ENCODE results near the gene TTF2. TPM values are rescaled to one million over a fixed set of nuclear protein-coding genes. Genes with fewer than 3 reads are reported as not detected.

Gene TTF2
- total and polyA plus RNA-seq, 2 of the 8 experiments (the other 6 are each of a cell fraction or from before 2014, with no cell fraction given): 16.9 to 89.6 TPM

DNA sequence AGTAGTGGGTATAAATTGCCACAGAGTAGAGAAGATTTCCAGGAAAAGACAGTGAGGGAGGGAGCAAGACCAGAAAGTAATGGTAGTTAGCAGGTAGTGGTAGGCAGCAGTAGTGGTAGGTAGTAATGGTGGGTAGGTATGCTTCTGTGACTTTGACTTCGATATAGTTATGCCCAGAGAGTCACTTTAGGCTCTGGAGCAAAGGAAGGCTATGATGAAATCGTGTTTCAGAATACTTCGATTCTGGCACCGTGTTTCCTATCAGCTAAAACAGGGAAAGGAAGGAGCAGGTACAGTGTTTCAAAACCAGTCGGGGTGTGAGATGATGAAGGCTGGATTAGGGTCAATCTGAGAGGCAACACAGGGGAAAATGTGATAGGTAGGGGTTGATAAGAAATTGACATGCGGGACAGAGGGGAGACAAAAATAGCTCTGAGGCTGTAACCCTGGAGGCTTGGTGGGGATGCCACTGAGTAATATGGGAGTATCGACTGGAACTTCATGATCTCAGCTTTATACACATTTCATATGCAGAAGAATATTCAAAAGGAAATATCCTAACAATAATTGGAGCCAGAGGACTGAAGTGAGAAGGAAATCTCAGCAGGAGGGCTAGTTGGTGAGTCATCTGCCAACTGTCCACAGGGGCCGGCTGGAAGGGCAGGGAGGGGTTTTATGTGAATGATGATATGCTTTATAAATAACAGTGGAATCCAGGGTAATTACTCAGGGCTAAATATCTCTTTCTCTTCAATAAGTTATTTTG lies 86.6 kb downstream of the TTF2 start:
- H3K27me3 ChIP-seq (replicated peaks in 1 of 4; ENCODE audit: control insufficient read depth in 3 of 4, extremely low read depth in 1 of 4, insufficient read depth in 3 of 4, low read length in 3 of 4): no peaks in the 10 kb centered on the region

More for the DNA sequence above, 86.6 kb downstream of the TTF2 start:
- no peaks in the 10 kb centered on the region for H3K79me2 ChIP-seq (ENCODE audit: control insufficient read depth in 1 of 2, insufficient read depth in 2 of 2, low read length in 2 of 2)
- DNase-seq (ENCODE audit: low read depth in 1 of 2, low spot score in 2 of 2): no peak
- no peak overlapping the region for H3K4me3 ChIP-seq (ENCODE audit: extremely low read depth in 1 of 4, insufficient read depth in 2 of 4, low read depth in 3 of 4, low read length in 4 of 4)
- ChIA-PET CTCF (ENCODE audit: partially characterized antibody) (interaction anchor here (1.4 to 2.6 kb wide), 2 partner anchors 18 to 36 kb away, joined by 3 to 6 read pairs; no protein-coding TSS in a partner anchor), POLR2A (ENCODE audit: partially characterized antibody) (interaction anchor here (0.7 kb wide), 1 partner anchor 142 kb away, joined by 3 read pairs; no protein-coding TSS in a partner anchor)
- 80% methylated on average over 8 of the region's 8 CpGs; no CpG with 5 or more reads in 1 of the 2 experiments for WGBS, 2 experiments (ENCODE audit: extremely low coverage in 1 of 2, insufficient coverage in 1 of 2, insufficient read length in 1 of 2, insufficient replicate concordance in 2 of 2, low coverage in 1 of 2, low lambda C conversion rate in 2 of 2, missing lambda C conversion rate in 1 of 2)
- peak overlapping the region; percentile 78; the same call in 1 of the 2 replicates for H2AFZ ChIP-seq (ENCODE audit: low read length)
- no peak overlapping the region for H3K14ac ChIP-seq (ENCODE audit: insufficient read length)
- peak; percentile 88 for TF ChIP-seq JUND (IDR thresholded peaks at IDR 0.05; ENCODE audit: low read length)
- no peak for TF ChIP-seq YY1 (IDR thresholded peaks at IDR 0.05; ENCODE audit: low read depth, low read length)
- TF ChIP-seq, protein P1, sequence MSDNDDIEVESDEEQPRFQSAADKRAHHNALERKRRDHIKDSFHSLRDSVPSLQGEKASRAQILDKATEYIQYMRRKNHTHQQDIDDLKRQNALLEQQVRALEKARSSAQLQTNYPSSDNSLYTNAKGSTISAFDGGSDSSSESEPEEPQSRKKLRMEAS (IDR thresholded peaks at IDR 0.05): no peak
- no peak for TF ChIP-seq TCF12 (IDR thresholded peaks at IDR 0.05; ENCODE audit: low read depth, low read length)
- H3K18ac ChIP-seq (ENCODE audit: extremely low read depth, low read length): no peak overlapping the region
- no peak overlapping the region for H4K5ac ChIP-seq (ENCODE audit: insufficient read length, low read depth, low read length)
- no peak overlapping the region for H4K8ac ChIP-seq (ENCODE audit: extremely low read depth, insufficient read depth, low read length)
- peaks cover 0 to 6% (median 0%) of the 10 kb centered on the region in 4 experiments; a peak in 1 of 7 replicates for H3K4me1 ChIP-seq (replicated peaks in 1 of 4; ENCODE audit: control insufficient read depth in 3 of 4, insufficient read depth in 4 of 4, low read length in 3 of 4)
- peak overlapping the region; percentile 85; the same call in 1 of the 2 replicates for H2BK15ac ChIP-seq (ENCODE audit: low read length)
- no peaks in the 10 kb centered on the region for H4K20me1 ChIP-seq (replicated peaks in 1 of 2; ENCODE audit: control insufficient read depth in 1 of 2, insufficient read depth in 2 of 2, low read length in 2 of 2)
- no peak for FAIRE-seq
- no peaks in the 10 kb centered on the region for H3K79me1 ChIP-seq (ENCODE audit: low read depth, low read length)
- H3K23ac ChIP-seq (ENCODE audit: insufficient read length): no peak overlapping the region
- H3K23me2 ChIP-seq (ENCODE audit: low read depth, low read length): no peaks in the 10 kb centered on the region
- 0 out of 2 replicates have a peak overlapping the region, but pooled peaks have one; percentile 50 for H2BK12ac ChIP-seq (ENCODE audit: low read depth, low read length)
- no peak overlapping the region for H3K56ac ChIP-seq (replicated peaks; ENCODE audit: insufficient read length, low read depth, low read length)
- H3K4me2 ChIP-seq (ENCODE audit: insufficient read depth in 1 of 2, low read depth in 2 of 2, low read length in 2 of 2): no peak overlapping the region
- no peaks in the 10 kb centered on the region for H3K36me3 ChIP-seq (ENCODE audit: control insufficient read depth in 2 of 4, insufficient read depth in 4 of 4, low read length in 3 of 4)
- H3K9me3 ChIP-seq (ENCODE audit: insufficient read depth in 2 of 2, low read depth in 1 of 2, low read length in 1 of 2): no peaks in the 10 kb centered on the region
- no peak overlapping the region for H3K9ac ChIP-seq (replicated peaks in 1 of 4; ENCODE audit: extremely low read depth in 1 of 4, low read depth in 3 of 4, low read length in 3 of 4)
- no peak overlapping the region for H3K27ac ChIP-seq (ENCODE audit: low read depth, low read length)
- H2BK5ac ChIP-seq (ENCODE audit: low read depth, low read length): no peak overlapping the region
- H3K4ac ChIP-seq (replicated peaks; ENCODE audit: insufficient read length, low read depth, low read length): no peak overlapping the region
- H4K91ac ChIP-seq (replicated peaks; ENCODE audit: insufficient read length, low read length): no peak overlapping the region
- no peak overlapping the region for H2AK5ac ChIP-seq (ENCODE audit: low read depth, low read length)
- H2BK20ac ChIP-seq (ENCODE audit: low read length): 0 out of 2 replicates have a peak overlapping the region, but pooled peaks have one; percentile 19
- H2BK120ac ChIP-seq (replicated peaks; ENCODE audit: low read depth, low read length): no peak overlapping the region
